ENCODE measurements around the gene GAS5. TPM values are rescaled to one million over a fixed set of nuclear protein-coding genes. Genes with fewer than 3 reads are reported as not detected.

GAS5 gene
- total and polyA plus RNA-seq, 3 experiments from 2014 or later, result 245 to 1,102 (median 1,056) TPM

GRCh38 chr1:173900427-173900826 is 32.6 kb upstream of the GAS5 start:
- Histone ChIP-seq H3K27me3 (ENCODE audit: insufficient read depth, low read length, poor library complexity, severe bottlenecking) (no peaks in the 10 kb centered on the region), H3K9me3 (ENCODE audit: low read length) (no peaks in the 10 kb centered on the region), H3K27ac (ENCODE audit: low read depth, low read length) (no peak overlapping the region), H3K36me3 (ENCODE audit: insufficient read depth, low read length) (no peaks in the 10 kb centered on the region), H3K4me3 (ENCODE audit: low read length) (no peak overlapping the region), H3K4me1 (ENCODE audit: insufficient read depth, low read length) (no peaks in the 10 kb centered on the region)
- H3K27me3 Mint-ChIP-seq, result no peaks in the 10 kb centered on the region
- POLR2A ChIA-PET, result no interaction called here
- no peaks in the 10 kb centered on the region for H3K9me3 Mint-ChIP-seq
- H3K36me3 Mint-ChIP-seq, result peaks cover 0 to 31% (median 3%) of the 10 kb centered on the region in 3 donors
- CTCF ChIA-PET, result no interaction called here
- no peak overlapping the region for H3K4me3 Mint-ChIP-seq
- no peak for DNase-seq
- peaks cover 2 to 22% (median 7%) of the 10 kb centered on the region in 3 donors for H3K4me1 Mint-ChIP-seq
- peak overlapping the region in 1 of 8 donors; percentile 57 for H3K27ac Mint-ChIP-seq

GRCh38 chr1:173894189-173894588 is 26.4 kb upstream of the GAS5 start:
- Histone ChIP-seq H3K4me1 (ENCODE audit: insufficient read depth, low read length) (no peaks in the 10 kb centered on the region), H3K27ac (ENCODE audit: low read depth, low read length) (no peak overlapping the region), H3K9me3 (ENCODE audit: low read length) (no peaks in the 10 kb centered on the region), H3K4me3 (ENCODE audit: low read length) (no peak overlapping the region), H3K36me3 (ENCODE audit: insufficient read depth, low read length) (no peaks in the 10 kb centered on the region), H3K27me3 (ENCODE audit: insufficient read depth, low read length, poor library complexity, severe bottlenecking) (no peaks in the 10 kb centered on the region)
- H3K27ac Mint-ChIP-seq, result peak overlapping the region in 1 of 8 donors; percentile 74
- no peak overlapping the region for H3K4me3 Mint-ChIP-seq
- H3K4me1 Mint-ChIP-seq, result peaks cover 7 to 40% (median 32%) of the 10 kb centered on the region in 3 donors
- H3K9me3 Mint-ChIP-seq, result no peaks in the 10 kb centered on the region
- peaks cover 18 to 64% (median 23%) of the 10 kb centered on the region in 3 donors for H3K36me3 Mint-ChIP-seq
- no peaks in the 10 kb centered on the region for H3K27me3 Mint-ChIP-seq
- DNase-seq, result no peak
- POLR2A ChIA-PET, result no interaction called here
- CTCF ChIA-PET, result no interaction called here

- H3K4me3 Mint-ChIP-seq, result no peak overlapping the region
- H3K27ac ChIP-seq (ENCODE audit: low read depth, low read length), result no peak overlapping the region
- no peaks in the 10 kb centered on the region for H3K9me3 Mint-ChIP-seq
- no peak overlapping the region for H3K27ac Mint-ChIP-seq
- no peaks in the 10 kb centered on the region for H3K9me3 ChIP-seq (ENCODE audit: low read length)
- H3K36me3 Mint-ChIP-seq, result peaks cover 19 to 60% (median 24%) of the 10 kb centered on the region in 3 donors
- no peaks in the 10 kb centered on the region for H3K4me1 ChIP-seq (ENCODE audit: insufficient read depth, low read length)
- no peaks in the 10 kb centered on the region for H3K27me3 Mint-ChIP-seq
- ChIA-PET POLR2A (no interaction called here), CTCF (no interaction called here)
- peaks cover 7 to 38% (median 37%) of the 10 kb centered on the region in 3 donors for H3K4me1 Mint-ChIP-seq
- H3K4me3 ChIP-seq (ENCODE audit: low read length), result no peak overlapping the region
- no peaks in the 10 kb centered on the region for H3K36me3 ChIP-seq (ENCODE audit: insufficient read depth, low read length)
- H3K27me3 ChIP-seq (ENCODE audit: insufficient read depth, low read length, poor library complexity, severe bottlenecking), result no peaks in the 10 kb centered on the region
- no peak for DNase-seq
Observed at GRCh38 chr1:173893611-173894010, 25.8 kb upstream of the GAS5 start.

GRCh38 chr1:173889885-173890284 is 22.1 kb upstream of the GAS5 start:
- CTCF ChIA-PET, result no interaction called here

GRCh38 chr1:173888749-173889148 is 21.0 kb upstream of the GAS5 start:
- no peak overlapping the region for H3K27ac Mint-ChIP-seq
- H3K27me3 Mint-ChIP-seq, result no peaks in the 10 kb centered on the region
- POLR2A ChIA-PET, result no interaction called here
- H3K36me3 ChIP-seq (ENCODE audit: insufficient read depth, low read length), result peaks cover 12% of the 10 kb centered on the region
- no peak overlapping the region for H3K4me3 Mint-ChIP-seq
- no peaks in the 10 kb centered on the region for H3K9me3 Mint-ChIP-seq
- no peak overlapping the region for H3K27ac ChIP-seq (ENCODE audit: low read depth, low read length)
- H3K4me3 ChIP-seq (ENCODE audit: low read length), result no peak overlapping the region
- DNase-seq, result no peak
- peaks cover 19 to 65% (median 33%) of the 10 kb centered on the region in 3 donors for H3K36me3 Mint-ChIP-seq
- peaks cover 20% of the 10 kb centered on the region for H3K4me1 ChIP-seq (ENCODE audit: insufficient read depth, low read length)
- peaks cover 34 to 64% (median 62%) of the 10 kb centered on the region in 3 donors for H3K4me1 Mint-ChIP-seq
- H3K9me3 ChIP-seq (ENCODE audit: low read length), result no peaks in the 10 kb centered on the region
- H3K27me3 ChIP-seq (ENCODE audit: insufficient read depth, low read length, poor library complexity, severe bottlenecking), result no peaks in the 10 kb centered on the region
- CTCF ChIA-PET, result interaction anchor here (0.6 to 0.9 kb wide), 3 partner anchors 9 to 20 kb away, joined by 3 to 5 read pairs (median 3); partner anchors contain the start of gene ZBTB37

More at GRCh38 chr1:173889885-173890284, 22.1 kb upstream of the GAS5 start:
- Histone ChIP-seq H3K36me3 (ENCODE audit: insufficient read depth, low read length) (peaks cover 12% of the 10 kb centered on the region), H3K4me3 (ENCODE audit: low read length) (no peak overlapping the region), H3K27ac (ENCODE audit: low read depth, low read length) (no peak overlapping the region), H3K4me1 (ENCODE audit: insufficient read depth, low read length) (peaks cover 20% of the 10 kb centered on the region), H3K9me3 (ENCODE audit: low read length) (no peaks in the 10 kb centered on the region), H3K27me3 (ENCODE audit: insufficient read depth, low read length, poor library complexity, severe bottlenecking) (no peaks in the 10 kb centered on the region)
- no peak for DNase-seq
- POLR2A ChIA-PET, result no interaction called here
- H3K9me3 Mint-ChIP-seq, result no peaks in the 10 kb centered on the region
- no peak overlapping the region for H3K27ac Mint-ChIP-seq
- no peak overlapping the region for H3K4me3 Mint-ChIP-seq
- no peaks in the 10 kb centered on the region for H3K27me3 Mint-ChIP-seq
- peaks cover 34 to 72% (median 67%) of the 10 kb centered on the region in 3 donors for H3K4me1 Mint-ChIP-seq
- H3K36me3 Mint-ChIP-seq, result peaks cover 19 to 71% (median 36%) of the 10 kb centered on the region in 3 donors

GRCh38 chr1:173887627-173888026 is 19.8 kb upstream of the GAS5 start:
- ChIA-PET CTCF (no interaction called here), POLR2A (interaction anchor here (1.0 kb wide), 1 partner anchor 20 kb away, joined by 8 read pairs; the partner anchor contains the start of genes GAS5 and ZBTB37)
- Mint-ChIP-seq H3K9me3 (no peaks in the 10 kb centered on the region), H3K36me3 (peaks cover 19 to 62% (median 32%) of the 10 kb centered on the region in 3 donors), H3K4me1 (peaks cover 34 to 63% (median 62%) of the 10 kb centered on the region in 3 donors), H3K27ac (peak overlapping the region in 3 of 8 donors; percentile 17 to 29 (median 23)), H3K4me3 (peak overlapping the region in 5 of 7 donors; percentile 2 to 64 (median 27)), H3K27me3 (no peaks in the 10 kb centered on the region)
- H3K27ac ChIP-seq (ENCODE audit: low read depth, low read length), result no peak overlapping the region
- H3K4me1 ChIP-seq (ENCODE audit: insufficient read depth, low read length), result peaks cover 20% of the 10 kb centered on the region
- H3K27me3 ChIP-seq (ENCODE audit: insufficient read depth, low read length, poor library complexity, severe bottlenecking), result no peaks in the 10 kb centered on the region
- no peaks in the 10 kb centered on the region for H3K9me3 ChIP-seq (ENCODE audit: low read length)
- DNase-seq, result no peak
- H3K4me3 ChIP-seq (ENCODE audit: low read length), result no peak overlapping the region
- peaks cover 12% of the 10 kb centered on the region for H3K36me3 ChIP-seq (ENCODE audit: insufficient read depth, low read length)

- POLR2A ChIA-PET, result interaction anchor here (1.0 kb wide), 1 partner anchor 19 kb away, joined by 8 read pairs; the partner anchor contains the start of genes GAS5 and ZBTB37
Observed at GRCh38 chr1:173886746-173887611, 19.2 kb upstream of the GAS5 start.

GRCh38 chr1:173884701-173885100 is 16.9 kb upstream of the GAS5 start:
- CTCF ChIA-PET, result no interaction called here
- H3K27me3 Mint-ChIP-seq, result no peaks in the 10 kb centered on the region
- H3K27ac ChIP-seq (ENCODE audit: low read depth, low read length), result no peak overlapping the region
- H3K36me3 Mint-ChIP-seq, result peaks cover 6 to 49% (median 22%) of the 10 kb centered on the region in 3 donors
- no peaks in the 10 kb centered on the region for H3K9me3 ChIP-seq (ENCODE audit: low read length)
- H3K4me1 ChIP-seq (ENCODE audit: insufficient read depth, low read length), result peaks cover 20% of the 10 kb centered on the region
- DNase-seq, result no peak
- peak overlapping the region in 1 of 8 donors; percentile 22 for H3K27ac Mint-ChIP-seq
- H3K27me3 ChIP-seq (ENCODE audit: insufficient read depth, low read length, poor library complexity, severe bottlenecking), result no peaks in the 10 kb centered on the region
- H3K4me1 Mint-ChIP-seq, result peaks cover 27 to 45% (median 40%) of the 10 kb centered on the region in 3 donors
- no peaks in the 10 kb centered on the region for H3K9me3 Mint-ChIP-seq
- peaks cover 12% of the 10 kb centered on the region for H3K36me3 ChIP-seq (ENCODE audit: insufficient read depth, low read length)
- POLR2A ChIA-PET, result no interaction called here
- H3K4me3 ChIP-seq (ENCODE audit: low read length), result no peak overlapping the region
- H3K4me3 Mint-ChIP-seq, result no peak overlapping the region

More at GRCh38 chr1:173886746-173887611, 19.2 kb upstream of the GAS5 start:
- H3K36me3 Mint-ChIP-seq, result peaks cover 19 to 55% (median 29%) of the 10 kb centered on the region in 3 donors
- CTCF ChIA-PET, result no interaction called here
- Histone ChIP-seq H3K27me3 (ENCODE audit: insufficient read depth, low read length, poor library complexity, severe bottlenecking) (no peaks in the 10 kb centered on the region), H3K4me3 (ENCODE audit: low read length) (no peak overlapping the region), H3K36me3 (ENCODE audit: insufficient read depth, low read length) (peaks cover 12% of the 10 kb centered on the region), H3K9me3 (ENCODE audit: low read length) (no peaks in the 10 kb centered on the region), H3K4me1 (ENCODE audit: insufficient read depth, low read length) (peaks cover 20% of the 10 kb centered on the region), H3K27ac (ENCODE audit: low read depth, low read length) (no peak overlapping the region)
- no peaks in the 10 kb centered on the region for H3K27me3 Mint-ChIP-seq
- H3K4me1 Mint-ChIP-seq, result peaks cover 30 to 63% (median 56%) of the 10 kb centered on the region in 3 donors
- peak overlapping the region; percentile 5 to 91 (median 76) for H3K27ac Mint-ChIP-seq
- DNase-seq, result no peak
- no peaks in the 10 kb centered on the region for H3K9me3 Mint-ChIP-seq
- H3K4me3 Mint-ChIP-seq, result peak overlapping the region in 6 of 7 donors; percentile 6 to 73 (median 37)

Data from CD8-positive, alpha-beta memory T cell (primary cell).